ENCODE data around the gene TNFRSF11A. TPM values are rescaled to one million over a fixed set of nuclear protein-coding genes. Genes with fewer than 3 reads are reported as not detected.

The TNFRSF11A gene
- total RNA-seq, 3 donors from 2014 or later = 23.3 to 87.3 (median 59.3) TPM

DNA sequence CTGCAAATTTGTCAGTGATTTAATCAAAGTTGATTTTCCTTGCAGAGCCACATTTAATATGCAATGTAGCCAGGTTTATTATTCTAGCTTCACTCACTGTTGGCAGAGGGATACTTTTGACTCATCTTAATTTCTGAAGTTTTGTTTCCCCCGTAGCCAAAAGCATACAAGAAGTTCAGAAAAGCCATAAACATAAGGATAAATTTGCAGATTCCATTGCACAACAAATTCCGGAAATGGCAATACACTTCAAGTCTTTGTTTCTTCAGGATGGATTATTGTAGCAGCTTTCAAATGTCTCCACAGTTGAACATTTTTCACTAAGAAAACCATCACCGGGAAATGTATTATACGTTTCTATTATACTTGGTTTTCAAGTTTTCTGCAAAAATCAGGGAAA, 109.7 kb downstream of the TNFRSF11A start:
- Histone ChIP-seq H3K4me1 (ENCODE audit: low read depth) (peaks cover 21% of the 10 kb centered on the region), H3K9me3 (no peaks in the 10 kb centered on the region)
- intact Hi-C loops (cut with DNase I, micrococcal nuclease) = no loop called here

DNA sequence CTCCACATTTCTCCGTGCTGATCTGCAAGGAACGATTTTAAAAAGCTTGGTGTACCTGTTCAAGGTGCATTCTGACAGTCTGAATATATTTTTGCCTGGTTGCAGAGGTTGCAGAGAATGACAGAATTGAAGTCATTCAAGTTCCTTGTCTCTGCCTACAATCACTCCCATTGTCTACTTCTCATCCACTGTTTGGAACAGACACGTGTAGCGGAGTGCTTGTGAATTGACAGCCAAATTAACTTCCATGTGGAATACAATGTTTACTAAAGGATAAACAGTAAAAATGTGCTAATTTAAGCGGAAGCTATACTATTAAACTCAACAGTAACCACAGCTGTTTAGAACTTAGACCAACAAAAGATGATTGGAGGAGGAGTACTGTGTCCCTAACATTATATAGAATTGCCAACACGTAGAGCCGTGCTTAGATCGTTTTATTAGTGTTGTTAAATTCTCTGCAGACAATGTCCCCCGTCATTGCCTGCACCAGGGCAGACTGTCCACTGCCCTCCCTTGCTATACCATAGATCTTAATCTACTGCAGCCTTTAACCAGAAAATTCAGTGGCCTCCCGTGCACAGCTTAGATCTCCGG, 110.4 kb downstream of the TNFRSF11A start:
- peak in 1 of 3 donors; percentile 35 for DNase-seq
- intact Hi-C loops (cut with DNase I, micrococcal nuclease) = no loop called here
- Histone ChIP-seq H3K36me3 (ENCODE audit: low read depth) (no peaks in the 10 kb centered on the region), H3K4me1 (ENCODE audit: low read depth) (peaks cover 21% of the 10 kb centered on the region), H3K4me3 (no peak overlapping the region), H3K9me3 (no peaks in the 10 kb centered on the region)
- peak; percentile 81 for ATAC-seq
- TF ChIP-seq, protein P1, sequence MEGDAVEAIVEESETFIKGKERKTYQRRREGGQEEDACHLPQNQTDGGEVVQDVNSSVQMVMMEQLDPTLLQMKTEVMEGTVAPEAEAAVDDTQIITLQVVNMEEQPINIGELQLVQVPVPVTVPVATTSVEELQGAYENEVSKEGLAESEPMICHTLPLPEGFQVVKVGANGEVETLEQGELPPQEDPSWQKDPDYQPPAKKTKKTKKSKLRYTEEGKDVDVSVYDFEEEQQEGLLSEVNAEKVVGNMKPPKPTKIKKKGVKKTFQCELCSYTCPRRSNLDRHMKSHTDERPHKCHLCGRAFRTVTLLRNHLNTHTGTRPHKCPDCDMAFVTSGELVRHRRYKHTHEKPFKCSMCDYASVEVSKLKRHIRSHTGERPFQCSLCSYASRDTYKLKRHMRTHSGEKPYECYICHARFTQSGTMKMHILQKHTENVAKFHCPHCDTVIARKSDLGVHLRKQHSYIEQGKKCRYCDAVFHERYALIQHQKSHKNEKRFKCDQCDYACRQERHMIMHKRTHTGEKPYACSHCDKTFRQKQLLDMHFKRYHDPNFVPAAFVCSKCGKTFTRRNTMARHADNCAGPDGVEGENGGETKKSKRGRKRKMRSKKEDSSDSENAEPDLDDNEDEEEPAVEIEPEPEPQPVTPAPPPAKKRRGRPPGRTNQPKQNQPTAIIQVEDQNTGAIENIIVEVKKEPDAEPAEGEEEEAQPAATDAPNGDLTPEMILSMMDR (IDR thresholded peaks at IDR 0.05) = no peak

More for the DNA sequence above, 109.7 kb downstream of the TNFRSF11A start:
- ATAC-seq = no peak
- no peak for DNase-seq
- H3K36me3 ChIP-seq (ENCODE audit: low read depth) = no peaks in the 10 kb centered on the region
- TF ChIP-seq, protein P1 (IDR thresholded peaks at IDR 0.05) = no peak
- H3K4me3 ChIP-seq = no peak overlapping the region

DNA sequence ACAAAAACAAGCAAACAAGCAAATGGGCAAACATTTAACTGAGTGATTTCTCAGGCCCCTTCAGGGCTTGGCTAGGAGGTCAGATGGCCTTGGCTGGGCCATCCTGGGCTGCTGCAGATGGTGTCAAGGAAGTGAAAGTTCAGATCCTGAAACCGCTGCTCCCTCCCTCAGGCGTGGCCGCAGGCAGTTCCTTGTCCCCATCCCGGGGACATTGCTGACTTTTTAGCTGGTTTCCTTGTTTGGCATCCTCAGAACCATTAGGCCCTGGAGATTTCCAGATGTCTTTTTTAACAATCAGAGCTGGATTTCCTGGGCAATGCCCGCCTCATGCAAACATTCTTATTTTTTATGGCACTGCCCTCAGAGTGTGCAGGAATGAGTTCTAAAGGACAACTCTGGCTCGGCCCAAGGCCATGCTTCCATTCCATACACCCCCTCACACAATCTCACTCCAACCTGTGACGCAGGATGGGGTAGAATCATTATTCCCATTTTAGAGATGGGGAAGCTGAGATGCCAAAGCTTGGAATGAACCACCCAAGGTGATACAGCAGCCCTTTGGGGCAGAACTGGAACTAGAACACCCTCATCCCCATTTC, 111.6 kb downstream of the TNFRSF11A start:
- intact Hi-C loops (cut with DNase I, micrococcal nuclease) = no loop called here
- TF ChIP-seq, protein P1 (IDR thresholded peaks at IDR 0.05) = no peak
- Histone ChIP-seq H3K4me3 (no peak overlapping the region), H3K36me3 (ENCODE audit: low read depth) (no peaks in the 10 kb centered on the region), H3K9me3 (no peaks in the 10 kb centered on the region), H3K4me1 (ENCODE audit: low read depth) (peaks cover 21% of the 10 kb centered on the region)
- DNase-seq (peak; percentile 67 to 85 (median 75)), ATAC-seq (peak; percentile 81)

DNA sequence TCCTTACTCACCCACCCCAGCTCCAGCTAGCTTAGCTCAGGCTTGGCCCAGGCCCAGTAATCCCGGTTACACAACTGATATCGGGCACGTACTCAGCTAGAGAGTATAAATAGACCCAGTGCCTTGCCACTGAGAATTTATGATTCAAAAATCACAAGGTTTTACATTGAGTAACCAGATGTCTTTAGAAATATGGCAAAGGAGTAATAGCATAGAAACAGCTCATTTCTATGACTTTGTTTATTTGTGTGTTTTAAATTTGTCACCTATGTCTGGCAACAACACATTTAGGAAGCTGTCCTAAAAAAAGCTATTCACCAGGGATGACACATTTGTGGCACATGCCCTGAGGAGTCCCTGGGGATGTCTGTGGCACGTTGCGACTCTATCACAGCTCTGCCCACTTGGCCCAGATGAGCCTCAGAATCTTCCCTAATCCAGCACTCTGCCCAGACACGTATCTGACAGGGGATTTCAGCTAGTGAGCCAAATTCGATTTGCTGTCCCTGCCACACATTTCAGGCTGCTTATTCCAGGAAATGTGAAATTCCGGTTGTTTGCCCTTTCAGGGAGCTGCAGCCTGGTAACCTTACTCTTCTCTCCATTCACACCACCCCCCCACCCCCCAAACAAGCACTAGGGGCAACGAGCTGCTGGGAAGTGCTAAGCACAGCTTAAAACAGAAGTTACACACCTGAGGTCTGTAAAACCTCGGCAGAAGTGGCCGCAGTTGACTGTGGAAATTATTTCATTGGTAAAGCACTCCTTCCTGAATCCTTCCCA, 112.3 kb downstream of the TNFRSF11A start:
- H3K36me3 ChIP-seq (ENCODE audit: low read depth) = no peaks in the 10 kb centered on the region
- no peak overlapping the region for H3K4me3 ChIP-seq
- ATAC-seq (peak; percentile 51), DNase-seq (peak; percentile 59 to 79 (median 72))
- intact Hi-C loops (cut with DNase I, micrococcal nuclease) = no loop called here
- H3K9me3 ChIP-seq = no peaks in the 10 kb centered on the region
- H3K4me1 ChIP-seq (ENCODE audit: low read depth) = peaks cover 21% of the 10 kb centered on the region
- TF ChIP-seq, protein P1 (IDR thresholded peaks at IDR 0.05) = no peak

DNA sequence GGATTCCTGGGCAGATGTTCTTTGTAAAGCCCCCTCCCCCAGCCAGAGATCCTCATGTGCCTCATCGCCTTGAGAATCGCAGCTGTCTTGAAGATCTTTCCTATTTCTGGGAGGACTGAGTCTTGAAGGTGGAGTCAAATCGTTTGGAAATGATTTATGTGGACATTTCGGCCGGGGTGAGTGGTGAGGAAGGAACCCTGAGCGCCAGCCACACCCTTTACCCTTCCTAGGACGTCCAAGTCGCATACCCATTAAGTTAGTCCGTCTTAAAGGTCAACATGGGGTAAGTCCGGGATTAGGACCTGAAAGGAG, 112.9 kb downstream of the TNFRSF11A start:
- H3K9me3 ChIP-seq = no peaks in the 10 kb centered on the region
- no peak for ATAC-seq
- H3K4me1 ChIP-seq (ENCODE audit: low read depth) = peaks cover 21% of the 10 kb centered on the region
- intact Hi-C loops (cut with DNase I, micrococcal nuclease) = no loop called here
- DNase-seq = no peak
- H3K36me3 ChIP-seq (ENCODE audit: low read depth) = no peaks in the 10 kb centered on the region
- TF ChIP-seq, protein P1 (IDR thresholded peaks at IDR 0.05) = no peak
- no peak overlapping the region for H3K4me3 ChIP-seq

Measured in mucosa of descending colon (tissue), 3 donors.